Transverse colon (tissue), 4 donors: ENCODE data around the gene HAO2. TPM values are rescaled to one million over a fixed set of nuclear protein-coding genes. Genes with fewer than 3 reads are reported as not detected.
A peak's percentile ranks its signal among the peaks of the same experiment; 100 is the strongest.

ENCODE experiments used
- DNase-seq: peaks from one replicate; pipeline ENCODE4 v3.0.0-alpha.2; 2019
- H3K27ac ChIP-seq, 4 donors: fragments of 200-600 bp; sonication (generic); 2 replicates each; pipeline ENCODE4 v1.5.1; 2016 to 2018; ENCODE audit warnings: inconsistent platforms in 4 of 4
- H3K27me3 ChIP-seq: fragments of 200-600 bp; sonication (generic); 2 replicates; pipeline ENCODE4 v1.5.1; 2017; ENCODE audit warnings: inconsistent platforms
- H3K36me3 ChIP-seq, 4 donors: fragments of 200-600 bp; sonication (generic); 2 replicates each; pipeline ENCODE4 v1.5.1; 2017 to 2019; ENCODE audit warnings: inconsistent platforms in 4 of 4
- H3K4me1 ChIP-seq, 4 donors: fragments of 200-600 bp; sonication (generic); 2 replicates each; pipeline ENCODE4 v1.5.1; 2017 to 2020; ENCODE audit warnings: inconsistent platforms in 4 of 4
- H3K4me3 ChIP-seq, 4 donors: fragments of 200-600 bp; sonication (generic); 1 replicate in 1 of 4; 2 replicates in 3 of 4; pipeline versions ENCODE4 v1.5.1 to v1.6.1; 2017 to 2019; ENCODE audit warnings: inconsistent platforms in 4 of 4
- H3K9me3 ChIP-seq, 2 donors: fragments of 200-600 bp; sonication (generic); 2 replicates each; pipeline ENCODE4 v1.5.1; 2017 to 2019; ENCODE audit warnings: inconsistent platforms in 2 of 2
- CTCF ChIP-seq, 5 experiments: fragments of 200-600 bp in 3 of 5; fragments of 450-650 bp in 2 of 5; sonication (generic) in 3 of 5; IDR thresholded peaks; 1 replicate in 2 of 5; 2 replicates in 3 of 5; pipeline ENCODE4 v1.5.1; 2016 to 2017; ENCODE audit warnings: antibody characterized with exemption in 5 of 5, inconsistent platforms in 3 of 5, mild to moderate bottlenecking in 2 of 5, moderate library complexity in 1 of 5
- EP300 ChIP-seq: sonication (generic); formaldehyde crosslinking; IDR thresholded peaks from one replicate; pipeline ENCODE4 v1.6.1; 2017; ENCODE audit warnings: antibody characterized with exemption, low read depth
- POLR2A ChIP-seq: fragments of 450-650 bp; IDR thresholded peaks from one replicate; pipeline ENCODE4 v1.6.1; 2016; ENCODE audit warnings: antibody characterized with exemption, mild to moderate bottlenecking, moderate library complexity
- POLR2AphosphoS5 ChIP-seq, 3 donors: sonication (generic); formaldehyde crosslinking; IDR thresholded peaks; one replicate each; pipeline ENCODE4 v1.6.1; 2016; ENCODE audit warnings: antibody characterized with exemption in 3 of 3
- WGBS, 2 donors: methylation state at CpG; one replicate each; pipeline ENCODE4 v1.1.5; 2018; ENCODE audit warnings: low coverage in 1 of 2; 5-methylcytosine and 5-hydroxymethylcytosine counted together
- in situ Hi-C, 4 donors: fragments of 200-750 bp; cut with MboI; loops; one replicate each; pipeline versions ENCODE4 v1.15.0 to v1.15.1; 2017; ENCODE audit warnings: low sequenced_read_pairs in 3 of 4, low pct_ligation_motif_present in 1 of 4, low pct_unique_long_range_greater_than_20kb in 1 of 4
- intact Hi-C: fragments of 100-400 bp; cut with DNase I; formaldehyde crosslinking; loops from one replicate; pipeline ENCODE4 v1.15.1; 2023; ENCODE audit warnings: low total_unique reads
- total RNA-seq, 4 donors: library from RNA; depleted of rRNA; stranded (reverse); fragments of >200 nt; gene quantifications; one replicate each; pipeline ENCODE4 v1.1.0, GENCODE V29; 2016

Gene HAO2
- total RNA-seq, 4 donors from 2014 or later = not detected

GRCh38 chr1:119329541-119330461 is 38.8 kb upstream of the HAO2 start:
- intact Hi-C loops (no loop called here), in situ Hi-C loops (no loop called here)
- Histone ChIP-seq H3K4me1 (peaks cover 0 to 30% (median 17%) of the 10 kb centered on the region in 4 donors), H3K27ac (peak overlapping the region in 2 of 4 donors; percentile 28 to 32), H3K27me3 (no peaks in the 10 kb centered on the region), H3K36me3 (no peaks in the 10 kb centered on the region), H3K9me3 (no peaks in the 10 kb centered on the region), H3K4me3 (no peak overlapping the region)
- no peak for DNase-seq
- TF ChIP-seq EP300 (no peak), POLR2AphosphoS5 (IDR thresholded peaks at IDR 0.05) (no peak), POLR2A (no peak), CTCF (IDR thresholded peaks at IDR 0.05) (no peak)
- 64 to 81% methylated on average over 3 to 8 of the region's 8 CpGs for WGBS, 2 donors

GRCh38 chr1:119330466-119331189 is 38.0 kb upstream of the HAO2 start:
- in situ Hi-C loops = no loop called here
- Histone ChIP-seq H3K27ac (peak overlapping the region in 1 of 4 donors; percentile 28), H3K4me3 (no peak overlapping the region), H3K36me3 (no peaks in the 10 kb centered on the region), H3K4me1 (peaks cover 0 to 30% (median 17%) of the 10 kb centered on the region in 4 donors), H3K9me3 (no peaks in the 10 kb centered on the region), H3K27me3 (no peaks in the 10 kb centered on the region)
- intact Hi-C loops = no loop called here
- TF ChIP-seq POLR2AphosphoS5 (IDR thresholded peaks at IDR 0.05) (no peak), CTCF (IDR thresholded peaks at IDR 0.05) (no peak), EP300 (no peak), POLR2A (no peak)
- 52 to 70% methylated on average over 6 of the region's 6 CpGs for WGBS, 2 donors
- no peak for DNase-seq

- intact Hi-C loops (no loop called here), in situ Hi-C loops (no loop called here)
- H3K4me3 ChIP-seq = no peak overlapping the region
- DNase-seq = no peak
- H3K27ac ChIP-seq = no peak overlapping the region
- peaks cover 0 to 30% (median 17%) of the 10 kb centered on the region in 4 donors for H3K4me1 ChIP-seq
- TF ChIP-seq POLR2A (no peak), POLR2AphosphoS5 (IDR thresholded peaks at IDR 0.05) (no peak), EP300 (no peak), CTCF (IDR thresholded peaks at IDR 0.05) (no peak)
- no peaks in the 10 kb centered on the region for H3K36me3 ChIP-seq
- WGBS, 2 donors = 81 to 100% methylated on average over 3 to 6 of the region's 6 CpGs
- no peaks in the 10 kb centered on the region for H3K27me3 ChIP-seq
- no peaks in the 10 kb centered on the region for H3K9me3 ChIP-seq
Observed at GRCh38 chr1:119331190-119331515, 37.4 kb upstream of the HAO2 start.

- H3K36me3 ChIP-seq = no peaks in the 10 kb centered on the region
- no peak for DNase-seq
- H3K4me3 ChIP-seq = no peak overlapping the region
- TF ChIP-seq POLR2A = no peak
- TF ChIP-seq CTCF (IDR thresholded peaks at IDR 0.05) = no peak
- no peak for TF ChIP-seq POLR2AphosphoS5 (IDR thresholded peaks at IDR 0.05)
- no peak for TF ChIP-seq EP300
- WGBS, 2 donors = 100% methylated on average over 1 of the region's 1 CpG; no CpG with 5 or more reads in 1 of the 2 donors
- H3K27ac ChIP-seq = no peak overlapping the region
- intact Hi-C loops (no loop called here), in situ Hi-C loops (no loop called here)
- H3K9me3 ChIP-seq = no peaks in the 10 kb centered on the region
- no peaks in the 10 kb centered on the region for H3K27me3 ChIP-seq
- peaks cover 0 to 23% (median 14%) of the 10 kb centered on the region in 4 donors for H3K4me1 ChIP-seq
Observed at GRCh38 chr1:119331915-119332314, 36.7 kb upstream of the HAO2 start.
